Measurements from ENCODE around the gene CRX. TPM values are rescaled to one million over a fixed set of nuclear protein-coding genes. Genes with fewer than 3 reads are reported as not detected.
A peak's percentile ranks its signal among the peaks of the same experiment; 100 is the strongest.

Gene CRX
- total RNA-seq, 1 donor from 2014 or later: not detected

- H3K4me3 Mint-ChIP-seq: no peak overlapping the region
Observed at GRCh38 chr19:47790398-47790814, 31.3 kb upstream of the CRX start.

GRCh38 chr19:47792616-47793015 is 29.1 kb upstream of the CRX start:
- Mint-ChIP-seq H3K9me3 (peaks cover 6% of the 10 kb centered on the region), H3K36me3 (peaks cover 2% of the 10 kb centered on the region), H3K4me3 (no peak overlapping the region), H3K4me1 (peaks cover 6% of the 10 kb centered on the region), H3K27me3 (ENCODE audit: low read depth) (no peaks in the 10 kb centered on the region), H3K27ac (no peak overlapping the region)
- no peak for TF ChIP-seq CTCF (IDR thresholded peaks at IDR 0.05; ENCODE audit: unreplicated experiment)
- DNase-seq (ENCODE audit: low spot score in 2 of 2, unreplicated experiment in 2 of 2): no peak

More at GRCh38 chr19:47790398-47790814, 31.3 kb upstream of the CRX start:
- H3K27ac Mint-ChIP-seq: no peak overlapping the region
- peaks cover 6% of the 10 kb centered on the region for H3K4me1 Mint-ChIP-seq
- peak; percentile 76 for TF ChIP-seq CTCF (IDR thresholded peaks at IDR 0.05; ENCODE audit: unreplicated experiment)
- DNase-seq (ENCODE audit: low spot score in 2 of 2, unreplicated experiment in 2 of 2): peak; percentile 86 to 87
- H3K36me3 Mint-ChIP-seq: peaks cover 2% of the 10 kb centered on the region
- H3K9me3 Mint-ChIP-seq: peaks cover 6% of the 10 kb centered on the region
- no peaks in the 10 kb centered on the region for H3K27me3 Mint-ChIP-seq (ENCODE audit: low read depth)

- Mint-ChIP-seq H3K27ac (no peak overlapping the region), H3K4me1 (peaks cover 2% of the 10 kb centered on the region), H3K4me3 (no peak overlapping the region), H3K36me3 (no peaks in the 10 kb centered on the region), H3K9me3 (peaks cover 6% of the 10 kb centered on the region), H3K27me3 (ENCODE audit: low read depth) (peaks cover 8% of the 10 kb centered on the region)
- no peak for TF ChIP-seq CTCF (IDR thresholded peaks at IDR 0.05; ENCODE audit: unreplicated experiment)
- DNase-seq (ENCODE audit: low spot score in 2 of 2, unreplicated experiment in 2 of 2): no peak
Observed at GRCh38 chr19:47794526-47794925, 27.2 kb upstream of the CRX start.

GRCh38 chr19:47796785-47797184 is 25.0 kb upstream of the CRX start:
- Mint-ChIP-seq H3K36me3 (no peaks in the 10 kb centered on the region), H3K9me3 (peaks cover 12% of the 10 kb centered on the region), H3K27me3 (ENCODE audit: low read depth) (peaks cover 8% of the 10 kb centered on the region), H3K4me1 (no peaks in the 10 kb centered on the region), H3K27ac (no peak overlapping the region), H3K4me3 (no peak overlapping the region)
- no peak for DNase-seq (ENCODE audit: low spot score in 2 of 2, unreplicated experiment in 2 of 2)
- no peak for TF ChIP-seq CTCF (IDR thresholded peaks at IDR 0.05; ENCODE audit: unreplicated experiment)

- H3K4me3 Mint-ChIP-seq: no peak overlapping the region
- H3K27me3 Mint-ChIP-seq (ENCODE audit: low read depth): peaks cover 8% of the 10 kb centered on the region
- no peak overlapping the region for H3K27ac Mint-ChIP-seq
- H3K36me3 Mint-ChIP-seq: no peaks in the 10 kb centered on the region
- DNase-seq (ENCODE audit: low spot score in 2 of 2, unreplicated experiment in 2 of 2): no peak
- no peak for TF ChIP-seq CTCF (IDR thresholded peaks at IDR 0.05; ENCODE audit: unreplicated experiment)
- no peaks in the 10 kb centered on the region for H3K4me1 Mint-ChIP-seq
- H3K9me3 Mint-ChIP-seq: peaks cover 6% of the 10 kb centered on the region
Observed at GRCh38 chr19:47797996-47798903, 23.5 kb upstream of the CRX start.

All from mesothelial cell of epicardium (in vitro differentiated cells).